Type B pancreatic cell (in vitro differentiated cells): Measurements from ENCODE around the gene NIPAL1. TPM values are rescaled to one million over a fixed set of nuclear protein-coding genes. Genes with fewer than 3 reads are reported as not detected.

Source experiments
- DNase-seq: peaks from one replicate; pipeline ENCODE4 v3.0.0; 2021; ENCODE audit warnings: mixed read lengths; ENCODE audit not compliant: unreplicated experiment; ENCODE audit errors: extremely low spot score
- H3K27ac Mint-ChIP-seq: 2 replicates; pipeline ENCODE4 v1.8.0; 2021; ENCODE audit warnings: mild to moderate bottlenecking, mixed read lengths
- H3K27me3 Mint-ChIP-seq: 2 replicates; pipeline ENCODE4 v1.8.0; 2021; ENCODE audit warnings: mixed read lengths
- H3K36me3 Mint-ChIP-seq: 2 replicates; pipeline ENCODE4 v1.8.0; 2021; ENCODE audit warnings: mixed read lengths
- H3K4me1 Mint-ChIP-seq: one replicate; pipeline ENCODE4 v1.8.0; 2021; ENCODE audit warnings: mixed read lengths; ENCODE audit not compliant: unreplicated experiment
- H3K4me3 Mint-ChIP-seq: 2 replicates; pipeline ENCODE4 v1.8.0; 2021; ENCODE audit warnings: mild to moderate bottlenecking, mixed read lengths
- H3K9me3 Mint-ChIP-seq: 2 replicates; pipeline ENCODE4 v1.8.0; 2021; ENCODE audit warnings: mixed read lengths
- CTCF ChIP-seq: fragments of 200-600 bp; sonication (generic); conservative IDR thresholded peaks from 2 replicates; pipeline ENCODE4 v1.5.0; 2021; ENCODE audit warnings: antibody characterized with exemption, mild to moderate bottlenecking
- total RNA-seq: library from RNA; stranded (reverse); gene quantifications from 2 replicates; pipeline ENCODE4 v1.2.1, GENCODE V29; 2021; ENCODE audit warnings: low replicate concordance

Gene NIPAL1
- total RNA-seq, 1 donor from 2014 or later: 13.9 TPM

GRCh38 chr4:48046059-48046458 is 29.5 kb downstream of the NIPAL1 start:
- Mint-ChIP-seq H3K27ac (no peak overlapping the region), H3K4me1 (peaks cover 16% of the 10 kb centered on the region), H3K9me3 (no peaks in the 10 kb centered on the region), H3K27me3 (no peaks in the 10 kb centered on the region), H3K4me3 (no peak overlapping the region), H3K36me3 (no peaks in the 10 kb centered on the region)
- no peak for DNase-seq
- TF ChIP-seq CTCF: no peak

- DNase-seq: no peak
- Mint-ChIP-seq H3K9me3 (no peaks in the 10 kb centered on the region), H3K27ac (no peak overlapping the region), H3K4me3 (no peak overlapping the region), H3K36me3 (no peaks in the 10 kb centered on the region), H3K4me1 (peaks cover 10% of the 10 kb centered on the region), H3K27me3 (no peaks in the 10 kb centered on the region)
- TF ChIP-seq CTCF: no peak
Measured at GRCh38 chr4:48047421-48047844, 30.9 kb downstream of the NIPAL1 start.

- H3K27me3 Mint-ChIP-seq: no peaks in the 10 kb centered on the region
Measured at GRCh38 chr4:48047896-48048295, 31.3 kb downstream of the NIPAL1 start.

GRCh38 chr4:48049483-48049882 is 32.9 kb downstream of the NIPAL1 start:
- Mint-ChIP-seq H3K4me3 (no peak overlapping the region), H3K27ac (no peak overlapping the region), H3K4me1 (no peaks in the 10 kb centered on the region), H3K27me3 (no peaks in the 10 kb centered on the region), H3K36me3 (no peaks in the 10 kb centered on the region), H3K9me3 (no peaks in the 10 kb centered on the region)
- TF ChIP-seq CTCF: no peak
- DNase-seq: no peak

More at GRCh38 chr4:48047896-48048295, 31.3 kb downstream of the NIPAL1 start:
- Mint-ChIP-seq H3K4me3 (no peak overlapping the region), H3K9me3 (no peaks in the 10 kb centered on the region), H3K4me1 (peaks cover 6% of the 10 kb centered on the region), H3K36me3 (no peaks in the 10 kb centered on the region), H3K27ac (no peak overlapping the region)
- DNase-seq: no peak
- no peak for TF ChIP-seq CTCF

- Mint-ChIP-seq H3K27me3 (no peaks in the 10 kb centered on the region), H3K4me3 (no peak overlapping the region), H3K4me1 (no peaks in the 10 kb centered on the region), H3K36me3 (no peaks in the 10 kb centered on the region), H3K27ac (no peak overlapping the region), H3K9me3 (no peaks in the 10 kb centered on the region)
- TF ChIP-seq CTCF: no peak
- DNase-seq: no peak
Measured at GRCh38 chr4:48051078-48051477, 34.5 kb downstream of the NIPAL1 start.
